Chondrocyte (in vitro differentiated cells): Measurements from ENCODE around the gene LEMD2. TPM values are rescaled to one million over a fixed set of nuclear protein-coding genes. Genes with fewer than 3 reads are reported as not detected.
A peak's percentile ranks its signal among the peaks of the same experiment; 100 is the strongest.

Experiments
- DNase-seq: peaks from one replicate; pipeline ENCODE4 v3.0.0; 2021; ENCODE audit warnings: mixed read lengths, low spot score
- H3K27ac Mint-ChIP-seq: one replicate; pipeline ENCODE4 v1.8.0; 2021; ENCODE audit warnings: mild to moderate bottlenecking, moderate library complexity, mixed read lengths; ENCODE audit not compliant: unreplicated experiment
- H3K27me3 Mint-ChIP-seq: 2 replicates; pipeline ENCODE4 v1.8.0; 2021; ENCODE audit warnings: low read depth, mixed read lengths
- H3K36me3 Mint-ChIP-seq: 2 replicates; pipeline ENCODE4 v1.8.0; 2021; ENCODE audit warnings: low read depth, mixed read lengths
- H3K4me1 Mint-ChIP-seq: 2 replicates; pipeline ENCODE4 v1.8.0; 2021; ENCODE audit warnings: low read depth, mild to moderate bottlenecking, mixed read lengths
- H3K4me3 Mint-ChIP-seq: one replicate; pipeline ENCODE4 v1.8.0; 2021; ENCODE audit warnings: mild to moderate bottlenecking, moderate library complexity, mixed read lengths; ENCODE audit not compliant: unreplicated experiment
- H3K9me3 Mint-ChIP-seq: 2 replicates; pipeline ENCODE4 v1.8.0; 2021; ENCODE audit warnings: low read depth, mixed read lengths
- CTCF ChIP-seq: fragments of 200-600 bp; sonication (generic); IDR thresholded peaks from 2 replicates; pipeline ENCODE4 v1.5.0; 2021; ENCODE audit warnings: antibody characterized with exemption, mild to moderate bottlenecking, moderate library complexity
- total RNA-seq: library from RNA; stranded (reverse); gene quantifications from 3 replicates; pipeline ENCODE4 v1.2.1, GENCODE V29; 2021

Gene LEMD2
- total RNA-seq, 1 donor from 2014 or later = 60.1 TPM

GRCh38 chr6:33797626-33798342 lies 8.9 kb upstream of the LEMD2 start:
- H3K4me1 Mint-ChIP-seq = peaks cover 17% of the 10 kb centered on the region
- H3K4me3 Mint-ChIP-seq = no peak overlapping the region
- H3K9me3 Mint-ChIP-seq = no peaks in the 10 kb centered on the region
- H3K27ac Mint-ChIP-seq = no peak overlapping the region
- H3K36me3 Mint-ChIP-seq = peaks cover 1% of the 10 kb centered on the region
- peaks cover 6% of the 10 kb centered on the region for H3K27me3 Mint-ChIP-seq
- peak; percentile 32 for DNase-seq
- no peak for TF ChIP-seq CTCF

- Mint-ChIP-seq H3K9me3 (no peaks in the 10 kb centered on the region), H3K27ac (no peak overlapping the region), H3K4me3 (no peak overlapping the region), H3K4me1 (peaks cover 16% of the 10 kb centered on the region), H3K27me3 (peaks cover 6% of the 10 kb centered on the region), H3K36me3 (peaks cover 1% of the 10 kb centered on the region)
- no peak for TF ChIP-seq CTCF
- peak; percentile 57 for DNase-seq
Measured at GRCh38 chr6:33794910-33795623, 6.1 kb upstream of the LEMD2 start.

- Mint-ChIP-seq H3K27ac (no peak overlapping the region), H3K4me1 (peaks cover 21% of the 10 kb centered on the region), H3K36me3 (peaks cover 1% of the 10 kb centered on the region), H3K4me3 (no peak overlapping the region), H3K27me3 (peaks cover 5% of the 10 kb centered on the region), H3K9me3 (no peaks in the 10 kb centered on the region)
- no peak for TF ChIP-seq CTCF
- DNase-seq = peak; percentile 28
Measured at GRCh38 chr6:33792981-33793380, 4.1 kb upstream of the LEMD2 start.

- no peak overlapping the region for H3K27ac Mint-ChIP-seq
- no peaks in the 10 kb centered on the region for H3K36me3 Mint-ChIP-seq
- no peaks in the 10 kb centered on the region for H3K27me3 Mint-ChIP-seq
- no peak overlapping the region for H3K4me3 Mint-ChIP-seq
- peak; percentile 25 for DNase-seq
- H3K9me3 Mint-ChIP-seq = no peaks in the 10 kb centered on the region
- peaks cover 34% of the 10 kb centered on the region for H3K4me1 Mint-ChIP-seq
- no peak for TF ChIP-seq CTCF
Measured at GRCh38 chr6:33791620-33792019, 2.7 kb upstream of the LEMD2 start.

- peak; percentile 36 for DNase-seq
- no peaks in the 10 kb centered on the region for H3K27me3 Mint-ChIP-seq
- TF ChIP-seq CTCF = no peak
- peaks cover 41% of the 10 kb centered on the region for H3K4me1 Mint-ChIP-seq
- H3K27ac Mint-ChIP-seq = no peak overlapping the region
- H3K9me3 Mint-ChIP-seq = no peaks in the 10 kb centered on the region
- H3K36me3 Mint-ChIP-seq = no peaks in the 10 kb centered on the region
- H3K4me3 Mint-ChIP-seq = no peak overlapping the region
Measured at GRCh38 chr6:33790910-33791309, 2.0 kb upstream of the LEMD2 start.
